HG03575 (cell line): Measurements from ENCODE around the gene TENM4.

Experiments used
- ATAC-seq: cut with Tn5 transposase; IDR thresholded peaks from one replicate; pipeline ENCODE4 v1.9.1; 2021; ENCODE audit not compliant: unreplicated experiment, insufficient number of reproducible peaks, low FRiP score; ENCODE audit errors: extremely low read depth

TENM4 gene

GRCh38 chr11:78930810-78931523 lies 509.9 kb downstream of the TENM4 start:
- no peak for ATAC-seq

- ATAC-seq: no peak
Measured at GRCh38 chr11:78929906-78930220, 511.0 kb downstream of the TENM4 start.

GRCh38 chr11:78929207-78929905 lies 511.5 kb downstream of the TENM4 start:
- no peak for ATAC-seq

- no peak for ATAC-seq
Measured at GRCh38 chr11:78927511-78927910, 513.3 kb downstream of the TENM4 start.

- no peak for ATAC-seq
Measured at GRCh38 chr11:78926633-78927338, 514.0 kb downstream of the TENM4 start.

GRCh38 chr11:78925387-78925786 lies 515.4 kb downstream of the TENM4 start:
- no peak for ATAC-seq

- ATAC-seq: no peak
Measured at GRCh38 chr11:78922859-78923625, 517.8 kb downstream of the TENM4 start.

- ATAC-seq: no peak
Measured at GRCh38 chr11:78921509-78921908, 519.3 kb downstream of the TENM4 start.

- ATAC-seq: no peak
Measured at GRCh38 chr11:78920329-78920728, 520.5 kb downstream of the TENM4 start.

- ATAC-seq: no peak
Measured at GRCh38 chr11:78916759-78917158, 524.1 kb downstream of the TENM4 start.

- no peak for ATAC-seq
Measured at GRCh38 chr11:78914503-78914902, 526.3 kb downstream of the TENM4 start.

- ATAC-seq: no peak
Measured at GRCh38 chr11:78912778-78913177, 528.1 kb downstream of the TENM4 start.

GRCh38 chr11:78910322-78910721 lies 530.5 kb downstream of the TENM4 start:
- no peak for ATAC-seq

GRCh38 chr11:78909386-78909785 lies 531.4 kb downstream of the TENM4 start:
- ATAC-seq: no peak

GRCh38 chr11:78907636-78908035 lies 533.2 kb downstream of the TENM4 start:
- no peak for ATAC-seq

- ATAC-seq: no peak
Measured at GRCh38 chr11:78906566-78906965, 534.3 kb downstream of the TENM4 start.

GRCh38 chr11:78905756-78906155 lies 535.1 kb downstream of the TENM4 start:
- no peak for ATAC-seq

GRCh38 chr11:78902771-78903507 lies 537.9 kb downstream of the TENM4 start:
- no peak for ATAC-seq

- ATAC-seq: no peak
Measured at GRCh38 chr11:78901831-78902230, 539.0 kb downstream of the TENM4 start.
